A549 treated with AZD2906 at 1 μM for 4 hours (cell line): Measurements from ENCODE around the gene GLYR1. TPM values are rescaled to one million over a fixed set of nuclear protein-coding genes. Genes with fewer than 3 reads are reported as not detected.

Experiments used
- total RNA-seq: library from RNA; stranded (reverse); fragments of 200-300 nt; extraction: Qiagen RNA extraction; gene quantifications from 5 replicates; pipeline ENCODE4 v1.2.3, GENCODE V29; 2022

The GLYR1 gene
- 38.0 to 44.6 TPM (median 39.7 TPM) in 5 replicates for total RNA-seq

DNA sequence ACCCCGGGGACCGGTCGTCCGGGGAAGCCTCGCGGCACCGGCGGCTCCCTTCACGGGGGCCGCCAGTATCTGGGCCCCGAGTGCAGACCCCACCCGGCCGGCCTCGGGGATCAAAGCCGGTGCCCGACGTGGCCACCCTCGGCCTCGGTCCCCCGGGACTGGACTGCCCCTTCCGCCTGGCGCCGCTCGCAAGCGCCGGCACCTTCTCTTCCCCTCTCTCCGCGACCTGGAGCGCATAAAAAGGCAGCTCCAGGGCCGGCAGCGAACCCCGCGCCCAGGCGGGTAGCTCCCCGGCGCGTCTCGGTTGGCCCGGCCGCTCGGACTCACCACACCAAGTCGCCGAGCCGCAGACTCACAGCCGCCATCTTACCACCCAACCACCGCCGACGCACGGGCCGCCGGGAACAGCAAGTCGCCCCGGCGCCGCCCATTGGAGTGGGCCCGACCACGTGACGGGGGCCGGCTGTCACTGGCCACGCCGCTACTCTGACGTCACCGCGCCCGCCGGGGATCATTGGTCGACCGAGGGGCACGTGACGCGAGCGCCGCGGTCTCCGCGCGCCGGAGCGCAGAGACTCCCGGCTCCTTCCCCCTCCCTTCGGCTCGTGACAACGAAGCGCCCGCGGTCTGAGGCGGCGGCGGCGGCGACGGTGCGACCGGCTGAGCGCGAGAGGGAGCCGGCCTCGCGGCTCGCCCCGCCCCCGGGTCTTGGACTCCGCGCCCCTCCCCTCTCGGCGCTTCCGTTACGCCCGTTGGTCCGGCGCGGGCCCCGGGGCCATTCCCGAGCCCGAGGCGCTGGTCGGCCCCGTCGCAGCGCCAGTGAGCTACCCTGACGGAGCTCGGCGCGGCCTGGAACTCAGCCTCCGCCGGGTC is at the start of gene GLYR1, which contains the start of gene UBN1:
TSS of gene GLYR1 (minus strand) at position 388 of the 873 bp plus-strand sequence. CDS start at position 365, 23 bp downstream.
TSS of gene UBN1 (plus strand) at position 581 of the 873 bp plus-strand sequence. CDS start 5,437 bp downstream, outside the sequence.

DNA sequence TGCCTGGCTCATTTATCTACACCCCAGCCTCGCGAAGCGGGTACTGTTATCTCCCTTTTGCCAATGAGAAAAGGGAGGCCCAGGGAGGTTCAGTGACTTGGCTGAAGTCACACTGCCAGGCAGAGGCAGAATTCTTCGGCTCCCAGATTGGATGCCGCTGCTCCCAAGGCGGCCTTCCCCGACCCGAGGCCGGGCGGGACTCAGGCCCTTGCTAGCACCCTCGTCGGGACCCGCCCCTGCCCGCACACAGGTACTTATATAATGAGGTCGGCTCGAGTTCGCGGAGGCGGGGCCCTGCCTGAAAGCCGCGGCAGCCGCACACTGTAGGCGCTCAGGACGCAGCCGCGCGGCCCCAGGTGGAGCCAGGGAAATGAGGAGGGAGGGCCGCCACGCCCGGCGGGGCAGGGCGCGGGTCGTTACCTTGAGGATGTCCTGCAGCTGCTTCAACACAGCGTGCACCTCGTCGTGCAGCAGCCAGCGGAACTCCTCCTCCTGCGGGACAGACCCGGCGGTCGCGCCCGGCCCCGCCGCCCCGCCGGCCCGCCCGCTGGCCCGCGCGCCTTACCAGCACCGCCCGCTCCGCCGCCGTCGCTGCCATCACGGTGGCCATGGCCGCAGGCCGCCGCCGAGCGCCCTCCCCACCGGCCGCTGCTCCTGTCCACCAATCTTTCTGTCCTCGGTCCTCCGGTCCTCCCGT is 45.0 kb downstream of the GLYR1 start, which contains the start of gene ROGDI:
TSS of gene ROGDI (minus strand) at position 672 of the 697 bp plus-strand sequence. CDS start at position 610, 62 bp downstream.

DNA sequence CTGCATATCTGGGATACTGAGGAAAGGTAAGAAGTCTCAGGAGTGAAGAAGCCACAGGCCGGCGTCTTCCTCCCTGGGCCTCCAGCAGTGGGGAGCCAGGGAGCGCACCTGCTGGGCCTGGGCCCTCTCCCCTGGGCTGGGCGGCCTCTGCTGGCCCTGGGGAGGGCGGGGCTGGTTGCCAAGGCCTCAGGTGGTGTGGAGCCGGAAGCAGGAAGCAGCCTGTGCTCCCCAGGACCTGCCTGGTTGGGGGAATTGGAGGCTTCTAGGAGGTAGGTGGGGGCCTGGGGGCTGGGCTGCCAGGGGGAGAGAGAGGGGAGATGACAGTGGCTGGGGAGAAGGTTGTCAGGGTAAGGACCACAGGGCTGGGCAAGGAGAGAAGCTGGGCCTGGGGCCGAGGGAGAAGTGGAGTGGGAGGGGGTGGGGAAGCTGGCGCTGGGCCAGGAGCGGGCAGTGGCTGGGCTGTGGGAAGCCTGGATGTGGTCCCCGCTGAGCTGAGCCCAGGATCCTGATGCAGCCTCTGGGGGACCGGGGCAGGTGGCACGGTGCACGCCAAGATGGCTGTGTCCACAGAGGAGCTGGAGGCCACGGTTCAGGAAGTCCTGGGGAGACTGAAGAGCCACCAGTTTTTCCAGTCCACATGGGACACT is 51.8 kb downstream of the GLYR1 start, which contains the start of gene SMIM22:
TSS of gene SMIM22 (plus strand) at position 189 of the 647 bp plus-strand sequence. CDS start at position 555, 366 bp downstream.

DNA sequence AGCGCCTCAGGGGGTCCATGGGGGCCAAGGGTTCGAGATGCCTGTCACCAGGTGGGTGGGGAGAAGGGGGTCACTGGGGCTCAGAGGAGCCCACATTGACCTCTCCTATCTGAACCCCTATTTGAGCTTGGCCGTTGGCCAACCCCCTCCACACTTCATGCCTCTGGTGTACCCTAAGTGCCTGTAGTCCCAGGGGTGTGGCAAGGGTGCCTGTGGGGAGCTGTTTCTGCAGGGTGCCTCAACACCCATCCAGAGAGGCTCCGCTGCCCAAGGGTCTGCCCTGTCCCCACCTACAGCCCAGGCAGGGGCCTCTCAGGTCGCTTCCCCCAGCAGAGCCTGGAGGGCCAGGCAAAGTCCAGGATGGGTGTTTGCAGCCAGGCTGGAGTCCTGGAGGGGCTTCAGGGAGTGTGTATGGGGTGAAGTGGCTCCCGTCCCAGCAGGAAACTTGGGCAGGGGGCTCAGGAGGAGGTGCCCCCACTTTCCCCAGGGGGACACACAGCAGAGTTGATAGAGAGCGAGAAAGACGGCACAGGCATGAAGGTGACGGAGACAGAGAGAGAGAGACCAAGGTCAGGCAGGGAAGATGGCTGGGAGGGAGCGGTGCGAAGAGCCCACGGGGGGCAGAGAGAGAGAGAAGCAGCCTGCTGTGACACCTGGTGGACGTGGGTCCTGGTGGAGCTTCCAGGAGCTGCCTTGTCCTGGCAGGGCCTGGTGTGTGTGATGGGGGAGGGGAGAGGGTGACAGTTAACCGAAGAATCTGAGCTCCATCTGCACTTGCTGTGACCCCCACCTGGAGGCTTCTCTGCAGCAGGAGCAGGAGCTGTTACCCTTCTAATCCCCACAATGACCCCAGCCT is 59.2 kb downstream of the GLYR1 start, which contains the start of gene SEPTIN12:
TSS of gene SEPTIN12 (minus strand) at position 719 of the 856 bp plus-strand sequence. CDS start at position 19, 700 bp downstream.

DNA sequence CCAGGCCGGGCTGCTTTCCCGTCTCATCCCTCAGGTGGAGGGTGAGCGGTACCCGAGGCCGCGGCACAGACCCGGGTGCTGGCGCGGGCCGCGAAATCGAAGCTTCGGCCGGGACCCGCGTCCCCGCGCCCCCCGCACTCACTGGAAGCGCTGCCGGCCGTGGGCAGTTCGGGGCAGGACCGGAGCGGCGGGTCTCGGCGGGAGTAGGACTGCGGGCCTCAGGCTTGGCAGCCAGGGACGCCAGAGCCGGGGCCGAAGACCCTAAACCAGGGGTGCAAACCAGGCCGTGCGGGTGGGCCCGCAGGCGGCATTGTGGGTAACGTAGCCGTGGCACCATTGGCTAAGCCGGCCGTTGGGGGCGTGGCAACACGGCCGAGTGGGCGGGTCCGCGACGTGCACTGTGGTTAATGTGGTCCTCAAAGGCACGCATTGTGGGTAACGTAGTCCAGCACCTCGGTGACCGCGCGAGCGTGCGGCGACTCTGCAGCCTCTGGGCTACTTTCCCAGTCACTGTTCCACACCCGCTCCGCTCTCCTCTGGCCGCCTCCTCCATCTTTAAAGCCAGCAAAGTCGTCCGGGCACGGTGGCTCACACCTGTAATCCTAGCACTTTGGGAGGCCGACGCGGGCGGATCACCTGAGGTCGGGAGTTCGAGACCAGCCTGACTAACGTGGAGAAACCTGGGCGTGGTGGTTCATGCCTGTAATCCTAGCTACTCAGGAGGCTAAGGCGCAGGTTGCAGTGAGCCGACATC is 80.0 kb downstream of the GLYR1 start, which contains the start of gene ZNF500:
TSS of gene ZNF500 (minus strand) at position 288 of the 754 bp plus-strand sequence. CDS start 1,184 bp downstream, outside the sequence.

Other genes with a start within 250 kb of the GLYR1 start
- 37.2 to 67.4 TPM (median 63.7 TPM) in 5 replicates for gene UBALD1, start 232.4 kb downstream of the GLYR1 start, total RNA-seq
- 38.6 to 45.5 TPM (median 45.1 TPM) in 5 replicates for gene MGRN1, start 222.5 kb downstream of the GLYR1 start, total RNA-seq
- 19.3 to 27.6 TPM (median 26.4 TPM) in 5 replicates for gene NUDT16L1, start 153.7 kb downstream of the GLYR1 start, total RNA-seq
- gene ANKS3, start 113.0 kb downstream of the GLYR1 start, total RNA-seq = 24.5 to 28.4 TPM (median 25.3 TPM) in 5 replicates
- gene DNAAF8, start 112.8 kb downstream of the GLYR1 start, total RNA-seq = 0.87 to 1.6 TPM (median 1.3 TPM) in 5 replicates
- 7.8 to 9.5 TPM (median 8.5 TPM) in 5 replicates for gene ZNF500, start 80.1 kb downstream of the GLYR1 start, total RNA-seq
- gene SEPTIN12, start 58.9 kb downstream of the GLYR1 start, total RNA-seq = 0.24 TPM in 1 of 5 replicates, not detected in the others
- gene SMIM22, start 51.9 kb downstream of the GLYR1 start, total RNA-seq = not detected in 5 replicates
- gene ROGDI, start 44.7 kb downstream of the GLYR1 start, total RNA-seq = 10.6 to 15.4 TPM (median 14.2 TPM) in 5 replicates
- gene UBN1, start 193 bp upstream of the GLYR1 start, total RNA-seq = 25.8 to 27.0 TPM (median 26.5 TPM) in 5 replicates
- 4.7 to 6.0 TPM (median 5.4 TPM) in 5 replicates for gene PPL, start 89.9 kb upstream of the GLYR1 start, total RNA-seq
- gene SEC14L5, start 111.0 kb upstream of the GLYR1 start, total RNA-seq = 0.01 to 0.03 TPM (median 0.03 TPM) in 5 replicates
- 14.3 to 18.5 TPM (median 17.9 TPM) in 5 replicates for gene NAGPA, start 186.6 kb upstream of the GLYR1 start, total RNA-seq
- 0.18 TPM in 1 of 5 replicates, not detected in the others for gene C16orf89, start 218.7 kb upstream of the GLYR1 start, total RNA-seq
- gene ALG1, start 224.6 kb upstream of the GLYR1 start, total RNA-seq = 32.5 to 38.5 TPM (median 36.1 TPM) in 5 replicates